ENCODE data around the gene TWNK.

TWNK gene

DNA sequence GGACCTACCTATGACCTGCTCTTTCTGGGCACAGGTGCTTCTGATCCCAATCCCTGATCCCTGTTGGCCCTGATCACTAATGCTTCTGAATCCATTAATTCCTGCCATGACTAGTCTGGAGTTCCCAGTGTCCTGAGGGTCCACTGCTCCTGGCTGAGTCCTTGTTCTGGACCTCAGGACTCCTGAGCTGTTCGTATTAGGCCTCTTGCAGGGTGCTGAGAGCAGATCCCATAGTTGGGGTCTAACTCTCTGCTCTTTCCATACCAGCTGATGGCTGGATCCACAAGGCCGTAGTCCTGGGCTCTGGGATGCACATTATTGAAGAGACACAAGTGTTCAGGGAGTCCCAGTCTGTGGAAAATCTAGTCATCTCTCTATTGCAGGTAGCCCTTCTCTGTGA, 7.0 kb upstream of the TWNK start:
- H3K4me3 ChIP-seq = no peak overlapping the region
- H3K27ac ChIP-seq = no peak overlapping the region
- no peaks in the 10 kb centered on the region for H3K4me1 ChIP-seq
- H3K36me3 ChIP-seq = peaks cover 13 to 86% (median 50%) of the 10 kb centered on the region in 3 donors
- TF ChIP-seq, protein P1, sequence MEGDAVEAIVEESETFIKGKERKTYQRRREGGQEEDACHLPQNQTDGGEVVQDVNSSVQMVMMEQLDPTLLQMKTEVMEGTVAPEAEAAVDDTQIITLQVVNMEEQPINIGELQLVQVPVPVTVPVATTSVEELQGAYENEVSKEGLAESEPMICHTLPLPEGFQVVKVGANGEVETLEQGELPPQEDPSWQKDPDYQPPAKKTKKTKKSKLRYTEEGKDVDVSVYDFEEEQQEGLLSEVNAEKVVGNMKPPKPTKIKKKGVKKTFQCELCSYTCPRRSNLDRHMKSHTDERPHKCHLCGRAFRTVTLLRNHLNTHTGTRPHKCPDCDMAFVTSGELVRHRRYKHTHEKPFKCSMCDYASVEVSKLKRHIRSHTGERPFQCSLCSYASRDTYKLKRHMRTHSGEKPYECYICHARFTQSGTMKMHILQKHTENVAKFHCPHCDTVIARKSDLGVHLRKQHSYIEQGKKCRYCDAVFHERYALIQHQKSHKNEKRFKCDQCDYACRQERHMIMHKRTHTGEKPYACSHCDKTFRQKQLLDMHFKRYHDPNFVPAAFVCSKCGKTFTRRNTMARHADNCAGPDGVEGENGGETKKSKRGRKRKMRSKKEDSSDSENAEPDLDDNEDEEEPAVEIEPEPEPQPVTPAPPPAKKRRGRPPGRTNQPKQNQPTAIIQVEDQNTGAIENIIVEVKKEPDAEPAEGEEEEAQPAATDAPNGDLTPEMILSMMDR (IDR thresholded peaks at IDR 0.05) = no peak
- DNase-seq = peak in 1 of 2 donors; percentile 19
- intact Hi-C loops (cut with DNase I; ENCODE audit: low total_unique reads) = no loop called here
- H3K27me3 ChIP-seq = no peaks in the 10 kb centered on the region
- H3K9me3 ChIP-seq = no peaks in the 10 kb centered on the region

DNA sequence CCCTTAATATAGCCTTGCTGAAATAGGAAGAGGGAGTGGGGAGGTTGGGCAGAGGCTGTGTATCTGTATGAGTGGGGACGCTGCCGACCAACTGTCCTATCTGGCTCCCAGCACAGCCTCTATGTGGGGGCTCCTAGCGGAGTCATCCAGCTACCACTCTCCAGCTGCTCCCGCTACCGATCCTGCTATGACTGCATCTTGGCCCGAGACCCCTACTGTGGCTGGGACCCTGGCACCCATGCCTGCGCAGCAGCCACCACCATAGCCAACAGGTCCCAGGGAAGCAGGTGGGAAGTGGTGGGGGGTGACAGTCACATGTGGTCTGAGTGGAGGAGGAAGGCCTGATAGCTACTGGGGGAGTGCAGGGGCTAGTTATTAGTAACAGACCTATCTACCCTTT, 6.6 kb upstream of the TWNK start:
- intact Hi-C loops (cut with DNase I; ENCODE audit: low total_unique reads) = no loop called here
- H3K27me3 ChIP-seq = no peaks in the 10 kb centered on the region
- H3K4me3 ChIP-seq = no peak overlapping the region
- TF ChIP-seq, protein P1 (IDR thresholded peaks at IDR 0.05) = no peak
- H3K4me1 ChIP-seq = peaks cover 0 to under 1% (median 0%) of the 10 kb centered on the region in 4 donors
- H3K9me3 ChIP-seq = no peaks in the 10 kb centered on the region
- DNase-seq = peak in 1 of 2 donors; percentile 38
- no peak overlapping the region for H3K27ac ChIP-seq
- peaks cover 13 to 90% (median 50%) of the 10 kb centered on the region in 3 donors for H3K36me3 ChIP-seq

DNA sequence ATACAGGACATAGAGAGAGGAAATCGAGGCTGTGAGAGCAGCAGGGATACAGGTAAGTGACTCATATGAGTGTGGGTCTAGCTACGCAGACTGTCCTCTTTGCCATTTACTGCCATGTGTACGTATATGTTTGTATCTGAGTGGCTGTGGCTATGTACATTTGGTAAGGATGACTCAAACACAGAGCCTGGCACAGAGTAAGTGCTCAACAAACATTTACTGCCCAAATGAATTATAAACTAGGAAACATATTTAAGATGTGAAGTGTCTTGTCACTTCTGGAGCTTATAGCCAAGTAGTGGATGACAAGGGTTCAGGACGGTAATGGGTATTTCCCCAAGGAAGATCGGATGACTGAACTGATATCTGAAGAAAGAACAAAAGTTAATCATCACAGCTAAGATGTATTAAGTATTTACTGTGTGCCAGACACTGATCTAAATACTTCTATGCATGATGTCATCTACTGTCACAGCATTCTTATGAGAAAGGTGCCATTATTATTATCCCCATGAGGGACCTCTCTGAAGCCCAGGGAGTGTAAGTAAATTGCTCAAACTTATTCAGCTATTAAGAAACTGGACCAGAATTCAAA, 6.1 kb upstream of the TWNK start:
- Histone ChIP-seq H3K9me3 (no peaks in the 10 kb centered on the region), H3K27me3 (no peaks in the 10 kb centered on the region), H3K36me3 (peaks cover 13 to 92% (median 50%) of the 10 kb centered on the region in 3 donors), H3K4me3 (no peak overlapping the region), H3K4me1 (peaks cover 0 to 6% (median 3%) of the 10 kb centered on the region in 4 donors), H3K27ac (no peak overlapping the region)
- TF ChIP-seq, protein P1 (IDR thresholded peaks at IDR 0.05) = no peak
- intact Hi-C loops (cut with DNase I; ENCODE audit: low total_unique reads) = no loop called here
- DNase-seq = no peak

DNA sequence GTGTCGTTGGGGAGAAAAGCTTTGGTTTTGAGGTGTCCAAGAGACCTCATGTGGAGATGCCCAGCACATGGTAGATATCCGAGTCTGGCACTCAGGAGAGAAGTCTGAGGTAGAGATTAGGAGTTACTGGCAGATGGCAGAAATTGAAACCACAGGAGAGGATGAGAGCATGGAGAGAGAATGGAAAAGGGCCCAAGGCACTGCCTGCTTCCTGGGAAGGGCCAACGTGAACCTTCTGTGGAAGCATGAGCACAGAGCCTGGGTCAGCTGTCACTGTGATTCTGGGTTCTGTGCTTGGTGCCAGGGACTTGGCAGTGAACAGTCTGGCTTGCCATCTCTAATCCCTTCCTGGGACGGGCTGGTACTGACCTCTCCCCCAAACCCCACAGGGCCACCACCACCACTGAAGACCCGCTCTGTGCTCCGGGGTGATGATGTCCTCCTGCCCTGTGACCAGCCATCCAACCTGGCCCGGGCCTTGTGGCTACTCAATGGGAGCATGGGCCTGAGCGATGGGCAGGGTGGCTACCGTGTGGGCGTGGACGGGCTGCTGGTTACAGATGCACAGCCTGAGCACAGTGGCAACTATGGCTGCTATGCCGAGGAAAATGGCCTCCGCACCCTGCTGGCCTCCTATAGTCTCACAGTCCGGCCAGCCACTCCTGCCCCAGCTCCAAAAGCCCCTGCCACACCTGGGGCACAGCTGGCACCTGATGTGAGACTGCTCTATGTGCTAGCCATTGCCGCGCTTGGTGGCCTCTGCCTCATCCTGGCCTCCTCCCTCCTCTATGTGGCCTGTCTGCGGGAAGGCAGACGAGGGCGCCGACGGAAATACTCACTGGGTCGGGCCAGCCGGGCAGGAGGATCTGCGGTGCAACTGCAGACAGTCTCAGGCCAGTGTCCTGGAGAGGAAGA, 4.2 kb upstream of the TWNK start:
- Histone ChIP-seq H3K4me3 (no peak overlapping the region), H3K9me3 (no peaks in the 10 kb centered on the region), H3K27ac (no peak overlapping the region), H3K27me3 (no peaks in the 10 kb centered on the region), H3K36me3 (peaks cover 13 to 77% (median 45%) of the 10 kb centered on the region in 3 donors), H3K4me1 (peaks cover 0 to 20% (median 16%) of the 10 kb centered on the region in 4 donors)
- peak in 1 of 2 donors; percentile 62 for DNase-seq
- TF ChIP-seq, protein P1 (IDR thresholded peaks at IDR 0.05) = no peak
- intact Hi-C loops (cut with DNase I; ENCODE audit: low total_unique reads) = no loop called here

DNA sequence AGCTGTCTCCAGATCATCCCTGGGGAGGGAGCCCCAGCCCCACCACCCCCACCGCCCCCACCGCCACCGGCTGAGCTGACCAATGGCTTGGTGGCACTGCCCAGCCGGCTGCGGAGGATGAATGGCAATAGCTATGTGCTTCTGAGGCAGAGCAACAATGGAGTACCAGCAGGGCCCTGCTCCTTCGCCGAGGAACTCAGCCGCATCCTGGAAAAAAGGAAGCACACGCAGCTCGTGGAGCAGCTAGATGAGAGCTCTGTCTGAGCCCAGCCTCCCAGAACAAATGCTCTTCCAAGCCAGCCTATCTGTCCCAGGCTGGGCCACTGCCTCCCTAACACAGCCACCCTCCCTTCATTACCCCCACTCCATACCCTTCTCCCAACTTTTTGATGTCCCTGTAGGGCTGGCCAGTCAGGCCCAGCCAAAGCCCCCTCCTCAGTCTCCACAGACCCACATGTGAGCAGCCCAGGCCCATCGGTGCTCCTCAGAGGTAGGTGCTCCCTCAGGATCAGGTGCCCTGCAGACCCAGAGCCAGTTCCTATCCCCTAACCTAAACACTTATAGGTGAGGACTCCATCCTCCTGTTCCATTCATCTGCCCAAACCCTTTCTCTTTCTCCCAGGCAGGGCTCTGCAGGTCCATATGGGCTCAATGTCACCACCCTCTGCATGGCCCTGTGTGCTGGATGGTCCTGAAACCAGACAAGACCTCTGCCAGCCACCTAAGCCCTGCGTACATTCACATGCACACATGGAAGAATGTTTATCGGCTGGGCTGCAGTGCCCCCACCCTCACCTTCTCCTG, 3.3 kb upstream of the TWNK start:
- DNase-seq = no peak
- Histone ChIP-seq H3K27ac (no peak overlapping the region), H3K9me3 (no peaks in the 10 kb centered on the region), H3K36me3 (peaks cover 13 to 68% (median 41%) of the 10 kb centered on the region in 3 donors), H3K4me3 (no peak overlapping the region), H3K27me3 (no peaks in the 10 kb centered on the region), H3K4me1 (peaks cover 0 to 29% (median 23%) of the 10 kb centered on the region in 4 donors)
- TF ChIP-seq, protein P1 (IDR thresholded peaks at IDR 0.05) = no peak
- intact Hi-C loops (cut with DNase I; ENCODE audit: low total_unique reads) = no loop called here
